HEK293 (cell line): ENCODE data around the gene RAX2.

Source experiments
- CTCF ChIA-PET: fragments of 350-600 bp; formaldehyde crosslinking; extraction: SDS; loops from one replicate; lab custom pipeline; 2021; ENCODE audit warnings: antibody characterized with exemption; lab: Yijun Ruan, JAX
- POLR2A ChIA-PET: fragments of 300-600 bp; formaldehyde crosslinking; extraction: SDS; loops from one replicate; lab custom pipeline; 2020; ENCODE audit warnings: antibody characterized with exemption, inconsistent platforms; lab: Yijun Ruan, JAX
- H3K27ac ChIP-seq: fragments of 200-500 bp; sonication (Bioruptor generic); 2 replicates; pipeline ENCODE4 v1.5.1; 2014; ENCODE audit warnings: low read depth, low read length, control low read depth, inconsistent platforms; ENCODE audit errors: extremely low read depth
- H3K36me3 ChIP-seq, 2 experiments: fragments of 200-500 bp in 1 of 2; sonication (Bioruptor generic) in 1 of 2; 1 replicate in 1 of 2; 2 replicates in 1 of 2; pipeline ENCODE4 v1.5.1; 2014 to 2017; ENCODE audit warnings: inconsistent platforms in 2 of 2, low read length in 2 of 2; ENCODE audit not compliant: control insufficient read depth in 2 of 2, insufficient read depth in 1 of 2
- H3K4me1 ChIP-seq: fragments of 200-500 bp; sonication (Bioruptor generic); 2 replicates; pipeline ENCODE4 v1.5.1; 2014; ENCODE audit warnings: mild to moderate bottlenecking, low read length, inconsistent platforms; ENCODE audit not compliant: control insufficient read depth, insufficient read depth
- H3K4me3 ChIP-seq: 2 replicates; pipeline ENCODE4 v1.5.1; 2011; ENCODE audit warnings: low read depth, mild to moderate bottlenecking, control low read depth, low read length, moderate library complexity
- H3K9me3 ChIP-seq: fragments of 200-500 bp; sonication (Bioruptor generic); 2 replicates; pipeline ENCODE4 v1.5.1; 2014; ENCODE audit warnings: low read depth, low read length, inconsistent platforms; ENCODE audit not compliant: control insufficient read depth, insufficient read depth
- HOXA7 ChIP-seq: sonication (generic); formaldehyde crosslinking; IDR thresholded peaks from 2 replicates; pipeline ENCODE4 v1.8.1; 2022; ENCODE audit warnings: missing genetic modification reagents, borderline replicate concordance
- HOXC10 ChIP-seq: sonication (generic); formaldehyde crosslinking; IDR thresholded peaks from 2 replicates; pipeline ENCODE4 v1.8.1; 2023; ENCODE audit warnings: mild to moderate bottlenecking, missing genetic modification reagents
- KLF8 ChIP-seq: fragments of 450-650 bp; formaldehyde crosslinking; IDR thresholded peaks from 2 replicates; pipeline ENCODE4 v1.5.1; 2016; ENCODE audit warnings: missing biosample characterization, missing genetic modification characterization
- SCRT1 ChIP-seq: fragments of 450-650 bp; formaldehyde crosslinking; IDR thresholded peaks from 2 replicates; pipeline ENCODE4 v1.5.1; 2016; ENCODE audit warnings: missing biosample characterization, missing genetic modification characterization, borderline replicate concordance
- SETDB1 ChIP-seq: IDR thresholded peaks from one replicate; pipeline ENCODE4 v1.6.1; 2017; ENCODE audit warnings: mild to moderate bottlenecking, low read length, moderate library complexity, mixed read lengths; ENCODE audit not compliant: insufficient read length
- TSHZ1 ChIP-seq: fragments of 450-650 bp; formaldehyde crosslinking; IDR thresholded peaks from 2 replicates; pipeline ENCODE4 v1.5.1; 2016; ENCODE audit warnings: missing biosample characterization, missing genetic modification characterization, borderline replicate concordance
- ZNF221 ChIP-seq: fragments of 450-650 bp; formaldehyde crosslinking; IDR thresholded peaks from 2 replicates; pipeline ENCODE4 v1.5.1; 2017; ENCODE audit warnings: missing biosample characterization, missing genetic modification characterization, borderline replicate concordance
- ZNF26 ChIP-seq: fragments of 450-650 bp; formaldehyde crosslinking; IDR thresholded peaks from 2 replicates; pipeline ENCODE4 v1.5.1; 2016; ENCODE audit warnings: missing biosample characterization, missing genetic modification characterization
- ZNF280D ChIP-seq: fragments of 450-650 bp; formaldehyde crosslinking; IDR thresholded peaks from 2 replicates; pipeline ENCODE4 v1.5.1; 2016; ENCODE audit warnings: missing biosample characterization, missing genetic modification characterization
- ZNF560 ChIP-seq: fragments of 450-650 bp; formaldehyde crosslinking; IDR thresholded peaks from 2 replicates; pipeline ENCODE4 v1.5.1; 2017; ENCODE audit warnings: missing biosample characterization, missing genetic modification characterization, borderline replicate concordance
- ZNF623 ChIP-seq: fragments of 450-650 bp; formaldehyde crosslinking; IDR thresholded peaks from 2 replicates; pipeline ENCODE4 v1.5.1; 2016; ENCODE audit warnings: missing biosample characterization, missing genetic modification characterization
- ZNF677 ChIP-seq: fragments of 450-650 bp; IDR thresholded peaks from 2 replicates; pipeline ENCODE4 v1.5.0; 2018; ENCODE audit warnings: missing biosample characterization, mild to moderate bottlenecking, missing genetic modification characterization, moderate library complexity
- ZNF707 ChIP-seq: fragments of 450-650 bp; formaldehyde crosslinking; IDR thresholded peaks from 2 replicates; pipeline ENCODE4 v1.5.1; 2016; ENCODE audit warnings: missing biosample characterization, missing genetic modification characterization
- ZSCAN23 ChIP-seq: fragments of 450-650 bp; formaldehyde crosslinking; IDR thresholded peaks from 2 replicates; pipeline ENCODE4 v1.5.1; 2016; ENCODE audit warnings: missing biosample characterization, missing genetic modification characterization

The RAX2 gene

GRCh38 chr19:3782903-3783302 lies 10.9 kb upstream of the RAX2 start:
- Histone ChIP-seq H3K4me3 (no peak overlapping the region), H3K9me3 (no peaks in the 10 kb centered on the region), H3K27ac (no peak overlapping the region), H3K36me3 (no peaks in the 10 kb centered on the region), H3K4me1 (no peaks in the 10 kb centered on the region)
- CTCF ChIA-PET: interaction anchor here (0.6 to 0.7 kb wide), 2 partner anchors 425 to 623 kb away, joined by 3 read pairs; no protein-coding TSS in a partner anchor
- TF ChIP-seq ZNF623 (tag by site-specific recombination) (no peak), ZNF560 (tag by site-specific recombination) (no peak), ZNF677 (tag by site-specific recombination) (no peak), HOXA7 (CRISPR knock-in tag) (no peak), TSHZ1 (tag by site-specific recombination) (no peak), HOXC10 (CRISPR knock-in tag) (no peak), SCRT1 (tag by site-specific recombination) (no peak)
- POLR2A ChIA-PET: no interaction called here

GRCh38 chr19:3782330-3782729 lies 10.3 kb upstream of the RAX2 start:
- CTCF ChIA-PET: interaction anchor here (0.7 kb wide), 1 partner anchor 622 kb away, joined by 3 read pairs; no protein-coding TSS in a partner anchor
- TF ChIP-seq KLF8 (tag by site-specific recombination) (peak; percentile 17; the same call in 1 of the 2 replicates), ZNF280D (tag by site-specific recombination) (0 out of 2 replicates have a peak, but pooled peaks have one; percentile 17), ZNF221 (tag by site-specific recombination) (no peak)
- Histone ChIP-seq H3K36me3 (no peaks in the 10 kb centered on the region), H3K27ac (no peak overlapping the region), H3K4me1 (no peaks in the 10 kb centered on the region), H3K4me3 (no peak overlapping the region), H3K9me3 (no peaks in the 10 kb centered on the region)
- POLR2A ChIA-PET: no interaction called here

- TF ChIP-seq ZNF707 (tag by site-specific recombination) (peak; percentile 99), ZNF26 (tag by site-specific recombination) (no peak), ZNF280D (tag by site-specific recombination) (0 out of 2 replicates have a peak, but pooled peaks have one; percentile 25), ZSCAN23 (tag by site-specific recombination) (no peak), SETDB1 (peak; percentile 19)
- CTCF ChIA-PET: no interaction called here
- Histone ChIP-seq H3K4me3 (no peak overlapping the region), H3K4me1 (no peaks in the 10 kb centered on the region), H3K36me3 (no peaks in the 10 kb centered on the region), H3K27ac (no peak overlapping the region), H3K9me3 (no peaks in the 10 kb centered on the region)
- POLR2A ChIA-PET: no interaction called here
Observed at GRCh38 chr19:3781603-3782002, 9.6 kb upstream of the RAX2 start.
